Hepatocyte (in vitro differentiated cells): Measurements from ENCODE around the gene HYI. TPM values are rescaled to one million over a fixed set of nuclear protein-coding genes. Genes with fewer than 3 reads are reported as not detected.

ENCODE experiments used
- DNase-seq: peaks from one replicate; pipeline ENCODE4 v3.0.0-alpha.2; 2016; ENCODE audit warnings: low spot score
- H2AFZ ChIP-seq: fragments of 200-600 bp; sonication (generic); 2 replicates; pipeline ENCODE4 v1.6.0; 2016; ENCODE audit warnings: antibody characterized with exemption, mild to moderate bottlenecking
- H3K27ac ChIP-seq: fragments of 200-600 bp; sonication (generic); 2 replicates; pipeline ENCODE4 v1.5.1; 2016; ENCODE audit warnings: mild to moderate bottlenecking
- H3K27me3 ChIP-seq: fragments of 200-600 bp; sonication (generic); 2 replicates; pipeline ENCODE4 v1.6.1; 2016
- H3K36me3 ChIP-seq: fragments of 200-600 bp; sonication (generic); replicated peaks from 2 replicates; pipeline ENCODE4 v1.5.1; 2016; ENCODE audit warnings: low read depth; ENCODE audit not compliant: insufficient read depth
- H3K4me1 ChIP-seq: fragments of 200-600 bp; sonication (generic); 2 replicates; pipeline ENCODE4 v1.5.1; 2016; ENCODE audit warnings: mild to moderate bottlenecking, moderate library complexity; ENCODE audit not compliant: insufficient read depth
- H3K4me2 ChIP-seq: fragments of 200-600 bp; sonication (generic); 2 replicates; pipeline ENCODE4 v1.6.0; 2016
- H3K4me3 ChIP-seq: fragments of 200-600 bp; sonication (generic); 2 replicates; pipeline ENCODE4 v1.5.1; 2016; ENCODE audit warnings: mild to moderate bottlenecking
- H3K79me2 ChIP-seq: fragments of 200-600 bp; sonication (generic); 2 replicates; pipeline ENCODE4 v1.6.0; 2017; ENCODE audit warnings: mild to moderate bottlenecking
- H3K9me2 ChIP-seq: fragments of 200-600 bp; sonication (generic); replicated peaks from 2 replicates; pipeline ENCODE4 v1.6.0; 2017; ENCODE audit warnings: mild to moderate bottlenecking; ENCODE audit not compliant: insufficient read depth
- H3K9me3 ChIP-seq: fragments of 200-600 bp; sonication (generic); 2 replicates; pipeline ENCODE4 v1.5.1; 2016; ENCODE audit warnings: low read depth, mild to moderate bottlenecking
- H4K20me1 ChIP-seq: fragments of 200-600 bp; sonication (generic); 2 replicates; pipeline ENCODE4 v1.6.0; 2016; ENCODE audit warnings: mild to moderate bottlenecking; ENCODE audit not compliant: insufficient read depth, poor library complexity, severe bottlenecking
- CTCF ChIP-seq: fragments of 200-600 bp; sonication (generic); IDR thresholded peaks from 2 replicates; pipeline ENCODE4 v1.5.1; 2016; ENCODE audit warnings: antibody characterized with exemption, mild to moderate bottlenecking; ENCODE audit not compliant: poor library complexity
- EZH2 ChIP-seq: fragments of 200-600 bp; sonication (generic); IDR thresholded peaks from 2 replicates; pipeline ENCODE4 v1.6.1; 2016; ENCODE audit warnings: antibody characterized with exemption, mild to moderate bottlenecking, borderline replicate concordance
- EZH2phosphoT487 ChIP-seq: fragments of 200-600 bp; sonication (generic); IDR thresholded peaks from one replicate; pipeline ENCODE4 v1.6.1; 2018; ENCODE audit warnings: antibody characterized with exemption, mild to moderate bottlenecking, low read depth, moderate library complexity; ENCODE audit not compliant: unreplicated experiment, severe bottlenecking
- WGBS: methylation state at CpG from one replicate; pipeline ENCODE4 v1.1.6; 2016; ENCODE audit warnings: low lambda C conversion rate; ENCODE audit errors: missing lambda C conversion rate; 5-methylcytosine and 5-hydroxymethylcytosine counted together
- polyA plus RNA-seq: library from polyadenylated mRNA; unstranded; fragments of >200 nt; fragmentation: Nextera tagmentation; extraction: Ambion mirVana; gene quantifications from 2 replicates; pipeline ENCODE4 v1.2.1, GENCODE V29; 2016
- total RNA-seq: library from RNA; depleted of rRNA; stranded (reverse); fragments of >200 nt; gene quantifications from 2 replicates; pipeline ENCODE4 v1.2.3, GENCODE V29; 2014

The HYI gene
- total and polyA plus RNA-seq, 2 experiments from 2014 or later = 30.7 to 37.5 TPM

- TF ChIP-seq EZH2phosphoT487 (no peak), CTCF (no peak), EZH2 (no peak)
- Histone ChIP-seq H3K9me3 (no peaks in the 10 kb centered on the region), H3K79me2 (no peaks in the 10 kb centered on the region), H2AFZ (no peak overlapping the region), H3K27ac (no peak overlapping the region), H4K20me1 (no peaks in the 10 kb centered on the region), H3K36me3 (no peaks in the 10 kb centered on the region), H3K4me3 (no peak overlapping the region), H3K27me3 (no peaks in the 10 kb centered on the region), H3K4me1 (peaks cover 11% of the 10 kb centered on the region), H3K4me2 (no peak overlapping the region), H3K9me2 (no peaks in the 10 kb centered on the region)
- 92% methylated on average over 10 of the region's 10 CpGs for WGBS
- DNase-seq = no peak
Observed at GRCh38 chr1:43450251-43450941, 3.3 kb downstream of the HYI start.

- TF ChIP-seq EZH2phosphoT487 = no peak
- no peak for TF ChIP-seq EZH2
- no peak for TF ChIP-seq CTCF
- Histone ChIP-seq H3K27ac (no peak overlapping the region), H2AFZ (no peak overlapping the region), H3K4me2 (no peak overlapping the region), H4K20me1 (no peaks in the 10 kb centered on the region), H3K9me3 (no peaks in the 10 kb centered on the region), H3K79me2 (no peaks in the 10 kb centered on the region), H3K4me3 (no peak overlapping the region), H3K36me3 (no peaks in the 10 kb centered on the region), H3K9me2 (no peaks in the 10 kb centered on the region), H3K4me1 (peaks cover 8% of the 10 kb centered on the region), H3K27me3 (no peaks in the 10 kb centered on the region)
- DNase-seq = no peak
- 97% methylated on average over 5 of the region's 5 CpGs for WGBS
Observed at GRCh38 chr1:43449708-43450069, 4.0 kb downstream of the HYI start.

GRCh38 chr1:43448955-43449707 lies 4.6 kb downstream of the HYI start:
- Histone ChIP-seq H3K27me3 (no peaks in the 10 kb centered on the region), H2AFZ (no peak overlapping the region), H3K4me3 (no peak overlapping the region), H3K9me2 (no peaks in the 10 kb centered on the region), H3K4me2 (no peak overlapping the region), H4K20me1 (no peaks in the 10 kb centered on the region), H3K79me2 (no peaks in the 10 kb centered on the region), H3K4me1 (peaks cover 3% of the 10 kb centered on the region), H3K27ac (no peak overlapping the region), H3K36me3 (no peaks in the 10 kb centered on the region), H3K9me3 (no peaks in the 10 kb centered on the region)
- DNase-seq = no peak
- WGBS = 90% methylated on average over 11 of the region's 11 CpGs
- TF ChIP-seq EZH2 = no peak
- TF ChIP-seq EZH2phosphoT487 = no peak
- TF ChIP-seq CTCF = no peak
